Stimulated activated CD4-positive, alpha-beta T cell treated with anti-CD3 and anti-CD28 coated beads, Interleukin-1b, Interleukin-23, amount 100 ng/mL, for 1 hour (primary cell): ENCODE results near the gene ANAPC13.

Source experiments
- DNase-seq, 2 donors: peaks; one replicate each; pipeline ENCODE4 v3.0.0-alpha.2; 2020; ENCODE audit warnings: low read depth in 2 of 2

The ANAPC13 gene

DNA sequence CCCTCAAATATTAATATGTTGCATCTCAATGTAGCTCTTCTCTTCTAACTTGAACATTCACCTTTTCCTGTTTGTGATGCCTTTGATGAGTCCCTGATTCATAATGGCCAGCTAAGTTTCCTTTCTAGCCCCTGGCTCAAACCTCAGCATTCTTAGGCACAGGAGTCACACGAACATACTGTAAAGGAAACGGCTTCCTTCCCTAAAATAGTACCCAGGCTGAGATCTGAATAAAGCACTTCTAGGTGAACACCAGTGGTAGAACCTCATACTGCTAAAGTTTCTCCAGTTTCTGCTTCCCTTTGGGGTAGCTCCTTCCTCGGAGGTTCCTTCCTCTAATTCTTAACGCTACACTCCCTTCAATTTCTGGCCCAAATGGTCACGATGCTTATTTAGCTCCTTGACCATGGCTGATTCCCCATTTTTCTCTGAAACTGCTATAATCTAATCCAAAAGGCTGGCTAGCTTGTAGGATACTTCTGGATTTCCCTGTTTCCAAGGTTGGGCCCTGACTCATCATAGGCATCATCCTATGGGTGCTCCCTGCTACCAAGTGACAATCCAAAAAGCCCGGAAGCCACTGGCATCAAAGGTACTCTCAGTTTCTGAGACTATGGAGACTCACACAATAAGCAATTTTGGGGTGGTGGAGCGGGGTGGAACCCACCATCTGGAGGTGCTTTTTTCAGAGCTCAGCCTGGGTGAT is 2.4 kb downstream of the ANAPC13 start:
- DNase-seq, result no peak

DNA sequence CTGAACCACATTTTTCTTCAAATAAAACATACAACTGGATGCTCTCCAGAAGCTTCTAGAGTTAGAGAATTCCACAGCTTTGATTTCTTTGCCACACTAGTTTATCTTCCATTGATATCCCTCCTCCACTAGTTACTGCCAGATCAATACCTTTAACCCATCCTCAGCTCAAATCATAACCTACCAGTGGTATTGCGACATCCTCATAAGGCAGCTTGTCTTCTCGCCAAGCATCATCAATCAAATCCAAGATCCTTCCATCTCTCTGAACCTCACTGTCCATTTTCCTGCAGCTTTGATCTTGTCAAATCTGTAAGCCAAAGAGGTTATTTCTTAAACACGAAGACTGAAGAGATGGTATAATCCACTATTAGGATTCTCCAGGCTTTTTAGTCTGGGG is 3.2 kb downstream of the ANAPC13 start:
- no peak for DNase-seq

DNA sequence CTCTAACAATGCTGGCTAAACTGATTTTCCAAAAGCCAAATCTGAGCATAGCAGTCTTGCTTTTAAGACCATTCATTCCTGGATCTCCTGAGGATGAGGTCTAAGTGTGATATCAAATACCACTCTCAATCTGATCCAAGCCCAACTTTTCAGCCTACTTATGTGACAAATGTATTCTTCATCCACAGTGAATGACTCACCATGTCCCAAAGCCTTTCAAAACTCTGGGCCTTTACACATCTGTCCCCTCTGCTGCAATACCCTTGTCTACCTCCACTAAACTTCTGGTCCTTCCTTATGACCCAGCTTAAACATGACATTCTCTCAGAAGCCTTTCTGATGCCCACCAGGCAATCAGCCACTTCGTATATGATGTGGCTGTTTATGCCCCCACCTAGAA is 4.6 kb downstream of the ANAPC13 start:
- DNase-seq, result no peak

DNA sequence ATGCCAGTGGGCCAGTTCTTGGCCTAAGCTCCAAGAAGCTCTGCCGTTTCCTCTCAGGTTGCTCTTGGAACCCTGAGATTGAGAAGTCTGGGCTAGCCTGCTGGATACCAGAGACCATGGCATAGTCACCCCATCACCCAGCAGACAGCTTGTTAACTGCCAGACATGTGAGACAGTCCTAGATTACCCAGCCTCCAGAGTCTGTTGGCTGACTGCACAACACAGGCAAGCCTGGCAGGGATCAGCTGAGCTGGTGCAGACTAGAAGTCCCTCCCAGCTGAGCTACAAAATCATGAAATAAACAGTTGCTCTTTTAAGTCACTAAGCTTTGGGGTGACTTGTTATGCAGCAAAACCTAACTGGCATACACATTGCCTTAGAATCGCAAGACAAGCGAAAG is 5.2 kb downstream of the ANAPC13 start:
- no peak for DNase-seq

DNA sequence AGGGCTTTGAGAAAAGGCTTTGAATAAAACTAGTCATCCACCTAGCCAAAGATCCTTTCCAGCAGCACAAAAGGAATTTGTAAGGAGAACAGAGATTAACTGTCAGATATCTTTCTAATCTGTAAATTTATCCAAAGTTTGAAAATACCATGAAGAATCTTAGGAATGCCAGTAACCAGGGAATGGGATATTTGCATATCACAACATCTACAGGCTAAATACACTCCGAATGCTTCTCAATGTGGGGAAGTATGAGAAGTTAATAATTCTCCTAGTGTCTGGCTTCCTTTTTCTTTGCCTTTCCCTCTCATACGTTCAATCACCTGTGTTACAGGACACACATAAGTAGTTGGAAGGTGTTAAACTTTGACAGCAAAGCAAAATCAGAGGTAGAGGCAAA is 7.8 kb downstream of the ANAPC13 start:
- DNase-seq, result no peak

DNA sequence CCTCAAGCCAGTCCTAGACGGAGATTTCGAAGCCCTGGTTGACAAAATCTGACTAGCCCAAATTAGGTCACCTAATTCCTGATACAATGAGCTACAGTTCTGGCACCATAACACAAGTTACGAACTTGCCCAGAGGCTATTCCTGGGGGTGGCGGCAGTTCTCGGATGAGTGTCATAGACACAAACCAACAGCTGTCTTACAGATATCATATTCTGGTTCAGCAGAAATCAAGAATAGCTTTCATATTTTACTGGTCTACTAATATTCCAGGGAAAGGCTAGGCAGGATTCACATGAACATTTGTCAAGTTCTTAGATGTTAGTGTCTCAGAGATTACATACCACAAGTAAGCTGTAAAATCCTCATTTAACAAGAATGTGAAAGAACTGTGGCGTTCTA is 8.8 kb downstream of the ANAPC13 start:
- DNase-seq, result no peak

DNA sequence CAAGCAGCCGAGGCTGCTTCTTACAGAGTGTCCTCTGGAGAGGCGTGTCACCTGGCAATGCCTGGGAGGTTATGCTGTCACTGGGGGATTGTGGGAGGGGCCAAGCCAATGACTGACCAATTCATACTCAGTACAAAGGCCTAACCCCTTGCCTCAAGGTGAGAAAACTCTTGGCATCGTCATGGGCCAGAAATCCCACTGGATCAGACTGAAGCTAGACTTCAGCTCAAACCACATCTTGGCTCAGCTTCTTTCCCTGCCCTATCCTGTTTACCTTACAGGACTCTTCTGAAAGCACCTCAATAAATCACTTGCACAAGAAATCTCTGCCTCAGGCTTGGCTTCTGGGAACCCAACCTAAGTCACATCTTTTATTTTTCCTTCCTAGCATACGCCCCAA is 9.5 kb downstream of the ANAPC13 start:
- DNase-seq, result no peak

DNA sequence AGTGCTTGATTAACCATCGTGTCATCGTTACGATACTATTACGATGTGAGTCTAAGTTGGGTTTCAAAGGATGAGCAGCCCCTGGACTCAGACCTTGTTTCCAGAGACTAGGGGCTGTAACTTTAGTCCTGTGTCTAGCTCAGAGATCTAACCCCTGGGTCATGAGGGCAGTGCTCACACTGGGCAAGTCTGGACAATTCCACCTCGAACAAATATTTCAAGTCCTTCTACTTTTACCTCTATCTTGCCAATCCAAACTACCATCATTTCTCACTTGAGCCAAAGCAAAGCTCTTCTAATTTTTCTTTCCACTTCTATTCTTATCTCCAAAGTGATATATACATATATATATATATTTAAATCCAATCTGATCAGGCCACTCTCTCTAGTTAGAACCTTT is 10.8 kb downstream of the ANAPC13 start:
- no peak for DNase-seq

DNA sequence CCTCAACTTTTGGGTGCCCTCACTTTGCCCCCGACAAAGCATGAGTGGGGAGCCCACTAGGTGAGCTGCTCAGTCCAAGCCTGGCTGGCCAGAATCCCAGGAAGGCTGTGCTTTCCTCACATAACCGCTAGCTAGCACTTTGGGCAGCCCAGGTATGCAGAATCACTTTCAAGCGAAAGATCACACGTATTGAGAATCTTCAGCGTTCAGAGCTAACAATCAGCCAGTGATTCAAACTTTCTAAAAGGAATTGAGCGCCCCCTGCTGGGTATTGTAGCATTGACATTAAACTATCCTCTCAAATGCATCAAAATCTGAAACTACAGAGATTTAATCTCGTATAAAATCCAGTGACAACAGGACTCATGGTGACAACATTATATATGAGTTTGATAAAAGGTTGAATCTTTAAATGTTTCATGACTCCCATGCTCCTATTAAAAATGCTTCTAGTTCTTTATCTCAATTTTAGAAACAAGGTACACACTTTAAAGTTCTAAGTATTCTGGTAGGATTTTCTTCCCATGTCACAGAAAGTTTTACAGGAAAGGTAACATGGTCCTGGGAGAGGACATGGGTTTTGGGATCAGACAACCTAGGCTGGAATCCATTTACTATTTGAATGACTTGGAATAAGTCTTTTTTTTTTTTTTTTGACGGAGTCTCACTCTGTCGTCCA is 11.8 kb downstream of the ANAPC13 start:
- peak; percentile 45 to 68 for DNase-seq

DNA sequence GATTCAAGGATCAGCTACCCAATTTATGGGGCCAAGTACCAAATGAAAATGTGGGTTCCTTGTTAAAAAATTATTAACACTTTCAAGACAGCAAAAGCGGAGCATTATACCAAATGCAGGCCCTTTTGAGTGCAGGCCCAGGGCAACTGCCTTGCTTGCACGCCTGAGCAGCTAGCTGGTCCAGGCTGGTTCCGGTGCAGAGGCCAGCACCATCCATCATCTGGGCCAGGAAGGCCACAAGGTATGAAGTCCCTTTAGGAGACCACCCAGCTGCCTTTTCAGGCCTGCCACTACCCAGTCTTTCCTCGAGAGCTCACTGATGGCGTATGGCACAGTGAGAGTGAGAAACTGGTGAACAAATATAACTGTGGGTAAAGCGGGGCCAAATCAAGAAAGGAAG is 13.0 kb downstream of the ANAPC13 start:
- DNase-seq, result no peak

DNA sequence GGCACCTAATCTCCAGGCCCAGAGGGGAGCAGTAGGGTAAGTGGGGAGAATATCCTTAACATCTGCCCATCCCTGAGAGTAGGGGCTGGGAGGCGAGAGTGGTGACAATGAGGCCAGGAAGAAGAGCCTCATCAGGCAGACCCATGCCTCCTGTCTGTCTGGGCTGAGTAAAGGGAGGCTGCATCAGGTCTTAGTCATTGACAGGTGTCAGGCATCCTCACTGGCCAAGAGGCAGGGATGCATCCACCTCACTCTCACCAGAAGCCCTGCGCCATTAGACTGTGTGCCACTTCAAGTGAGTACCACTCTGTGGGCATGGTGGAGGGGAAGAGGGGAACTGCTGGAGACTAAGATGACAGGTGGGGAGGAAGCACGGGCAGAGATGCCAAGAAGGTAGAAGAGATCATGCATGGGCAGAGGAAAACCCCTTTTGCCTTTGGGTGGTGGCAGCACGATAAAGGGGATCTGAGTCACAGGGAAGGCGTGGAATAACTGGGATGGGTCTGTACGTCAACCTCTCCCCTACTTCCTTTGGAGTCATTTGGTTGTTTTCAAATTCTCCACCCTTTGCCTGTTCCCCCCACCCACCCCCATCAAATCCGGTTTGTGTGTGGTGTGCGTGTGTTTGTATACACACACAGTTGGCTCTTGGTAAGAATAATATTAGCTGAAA is 14.1 kb downstream of the ANAPC13 start:
- DNase-seq, result no peak

DNA sequence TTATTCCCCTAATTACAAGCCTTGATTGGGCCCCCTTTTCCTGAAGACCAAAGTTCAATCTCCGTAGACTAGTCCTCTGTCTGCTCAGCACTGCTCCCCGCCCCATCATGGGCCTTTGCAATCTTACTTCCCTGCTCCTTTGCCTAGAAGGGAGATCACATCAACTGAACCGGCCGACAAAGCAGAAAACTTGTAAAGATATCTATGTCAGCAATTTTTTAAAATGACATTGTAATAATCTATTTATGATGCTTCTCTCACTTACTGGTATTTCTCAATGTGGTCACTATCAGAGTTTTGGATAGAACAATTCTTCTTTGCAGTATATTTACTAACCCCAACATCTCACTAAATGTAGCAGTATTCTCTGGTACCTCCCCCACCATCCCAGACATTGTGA is 17.3 kb downstream of the ANAPC13 start:
- no peak for DNase-seq

DNA sequence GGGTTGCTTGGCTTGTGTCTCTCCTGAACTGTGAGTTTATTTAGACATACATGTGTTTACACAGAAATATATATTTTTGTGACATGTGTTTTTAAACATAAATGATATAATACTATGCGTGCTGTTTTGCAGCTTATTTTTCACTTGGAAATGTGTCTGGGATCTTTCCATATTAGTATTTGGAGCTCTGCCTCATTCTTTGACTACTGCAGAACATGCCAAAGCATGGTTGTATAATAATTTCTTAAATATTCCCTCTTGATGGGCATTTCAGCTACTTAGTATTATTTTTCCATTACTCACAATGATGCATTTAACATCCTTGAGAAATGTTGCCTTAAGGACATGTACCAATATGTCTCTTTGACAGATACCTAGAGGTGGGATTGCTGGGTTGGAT is 19.5 kb downstream of the ANAPC13 start:
- no peak for DNase-seq

DNA sequence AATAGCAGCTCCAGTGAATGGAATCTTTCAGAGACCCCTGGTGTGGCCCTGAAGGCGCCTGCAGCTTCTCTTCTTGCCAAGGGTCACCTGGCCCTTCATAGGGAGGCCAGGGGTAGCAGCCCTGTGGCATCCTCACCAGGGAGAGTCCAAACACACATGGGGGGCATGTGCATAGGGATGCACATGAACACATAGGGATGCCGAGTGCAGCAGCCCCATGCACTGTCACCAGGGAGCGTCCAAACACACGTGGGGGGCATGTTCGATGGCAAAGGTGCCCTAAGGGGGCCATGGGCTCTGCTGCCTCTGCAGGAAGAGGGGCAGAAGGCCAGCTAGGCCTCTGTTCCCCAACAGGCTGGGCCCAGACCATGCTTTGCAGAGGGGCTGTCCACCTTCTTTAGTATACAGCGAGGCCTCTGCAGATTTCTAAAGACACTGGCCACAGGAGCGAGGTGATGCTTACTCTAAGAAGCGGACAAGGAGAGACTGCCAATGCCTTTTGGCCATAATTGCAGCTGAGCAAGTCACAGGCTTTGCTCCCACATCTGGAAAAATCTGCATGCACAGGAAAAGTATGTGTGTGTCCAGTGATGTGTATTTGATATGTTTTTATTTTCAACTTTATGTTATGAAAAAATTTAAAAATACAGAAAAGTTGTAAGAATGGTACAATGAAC is 21.0 kb downstream of the ANAPC13 start:
- DNase-seq, result no peak

DNA sequence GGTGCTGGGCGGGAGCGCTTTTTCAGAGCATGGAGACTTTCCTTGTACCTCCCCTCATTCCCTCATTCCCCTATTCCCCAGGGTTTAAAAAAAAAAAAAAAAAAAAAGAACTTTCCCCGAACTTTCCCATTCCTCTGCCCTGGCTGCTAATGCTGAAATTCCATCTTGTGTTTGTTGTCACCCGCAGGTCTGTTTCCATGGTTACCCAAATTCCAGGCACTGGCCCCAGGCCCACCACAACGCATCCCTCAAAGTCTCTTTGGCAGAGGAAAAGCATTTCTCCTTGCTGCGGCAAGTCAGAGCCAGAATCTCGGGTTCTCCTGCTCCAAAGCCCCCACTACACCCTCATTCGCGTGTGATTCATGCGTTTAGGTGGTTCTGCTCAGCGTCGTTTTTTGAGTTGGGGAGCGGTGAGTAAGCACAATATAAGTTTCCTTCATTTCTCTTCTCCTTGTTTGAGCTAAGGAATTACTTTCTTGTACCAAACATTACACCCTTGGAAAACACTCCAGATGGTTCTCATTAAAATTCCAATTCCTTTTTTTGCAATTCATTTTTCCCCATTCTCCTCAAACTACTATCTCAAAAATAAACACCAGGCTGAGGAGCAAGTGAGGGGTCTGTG is 21.6 kb downstream of the ANAPC13 start:
- DNase-seq, result no peak

DNA sequence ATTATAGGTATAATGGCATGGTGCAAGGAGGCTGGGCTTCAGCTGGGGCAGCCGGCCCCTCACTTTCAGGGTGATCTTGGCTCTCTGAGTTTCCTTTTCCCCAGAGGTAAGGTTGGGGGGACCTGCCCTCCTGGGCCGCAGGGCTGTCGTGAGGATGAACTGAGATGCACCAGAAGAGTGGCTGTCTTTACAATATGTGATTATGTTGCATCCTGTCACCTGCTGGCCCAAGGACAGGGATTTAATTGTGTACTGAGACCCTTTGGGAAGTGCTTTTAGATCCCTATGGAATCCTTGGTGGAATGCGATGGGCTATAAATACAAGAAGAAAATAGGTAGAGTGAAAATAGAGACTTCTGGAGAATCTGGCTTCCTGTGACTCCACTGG is 22.1 kb downstream of the ANAPC13 start:
- DNase-seq, result no peak

DNA sequence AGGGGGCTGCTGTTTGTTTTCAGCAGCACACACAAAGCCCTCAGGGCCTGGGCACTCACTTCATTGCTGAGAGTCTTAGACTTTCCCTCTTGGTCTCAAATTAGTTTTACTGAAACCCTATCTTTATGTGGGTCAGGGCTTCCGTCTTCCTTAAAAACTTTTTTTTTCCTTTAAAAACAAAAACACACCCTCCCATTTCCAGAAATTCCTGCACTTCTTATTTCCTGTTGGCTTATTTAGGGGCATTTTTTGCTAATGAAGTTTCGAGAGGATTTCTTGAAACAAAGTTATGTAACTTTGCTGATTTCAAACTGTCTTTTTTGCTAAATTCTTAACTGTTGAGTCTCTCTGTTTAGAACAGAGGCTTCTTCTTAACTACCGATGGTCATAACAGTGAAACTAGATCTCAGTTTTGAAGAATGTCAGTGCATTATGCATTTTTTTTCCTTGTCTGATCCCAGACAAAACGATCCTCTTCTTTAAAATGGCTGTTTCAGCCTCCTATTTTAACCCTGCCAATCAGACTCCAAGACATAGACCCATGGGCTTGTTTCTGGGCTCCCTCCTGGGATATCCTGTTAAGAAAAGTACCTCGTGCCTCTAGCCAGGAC is 23.3 kb downstream of the ANAPC13 start:
- DNase-seq, result no peak

DNA sequence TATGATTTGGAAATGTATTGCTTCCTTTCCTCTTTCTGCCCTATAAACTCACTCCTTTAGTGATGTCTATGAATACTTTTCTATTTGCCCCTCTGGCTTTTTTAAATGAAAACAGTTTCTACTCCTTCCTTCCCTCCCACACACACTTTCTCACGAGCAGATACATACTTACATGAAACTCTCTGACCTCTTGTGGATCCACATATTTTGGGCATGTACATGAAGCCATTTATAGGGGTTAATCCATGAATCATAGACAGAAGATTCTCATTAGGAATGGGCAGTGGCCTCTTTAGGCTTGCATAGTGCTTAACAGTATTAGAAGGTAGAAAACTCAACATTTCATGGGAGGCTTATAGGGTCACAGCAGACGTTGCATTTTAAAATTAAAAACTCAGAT is 24.8 kb downstream of the ANAPC13 start:
- DNase-seq, result no peak

DNA sequence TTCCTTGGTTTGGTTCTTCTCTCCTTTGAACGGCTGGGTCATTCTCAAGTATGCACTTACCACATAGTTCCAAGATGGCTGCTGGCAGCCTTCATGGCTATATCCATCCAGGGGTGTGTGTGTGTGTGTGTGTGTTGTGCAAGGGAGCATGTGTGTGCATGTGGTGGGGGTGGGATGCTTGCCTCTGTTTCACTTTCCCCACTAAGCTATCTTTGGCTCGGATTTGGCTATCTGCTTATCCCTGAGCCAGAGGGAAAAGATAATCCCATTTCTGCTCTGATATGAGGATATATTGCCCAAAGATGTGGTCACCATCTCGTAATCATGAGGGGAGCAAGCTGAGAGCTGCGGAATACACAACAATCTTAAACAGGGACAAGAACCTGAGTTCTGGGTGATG is 26.2 kb downstream of the ANAPC13 start:
- no peak for DNase-seq

DNA sequence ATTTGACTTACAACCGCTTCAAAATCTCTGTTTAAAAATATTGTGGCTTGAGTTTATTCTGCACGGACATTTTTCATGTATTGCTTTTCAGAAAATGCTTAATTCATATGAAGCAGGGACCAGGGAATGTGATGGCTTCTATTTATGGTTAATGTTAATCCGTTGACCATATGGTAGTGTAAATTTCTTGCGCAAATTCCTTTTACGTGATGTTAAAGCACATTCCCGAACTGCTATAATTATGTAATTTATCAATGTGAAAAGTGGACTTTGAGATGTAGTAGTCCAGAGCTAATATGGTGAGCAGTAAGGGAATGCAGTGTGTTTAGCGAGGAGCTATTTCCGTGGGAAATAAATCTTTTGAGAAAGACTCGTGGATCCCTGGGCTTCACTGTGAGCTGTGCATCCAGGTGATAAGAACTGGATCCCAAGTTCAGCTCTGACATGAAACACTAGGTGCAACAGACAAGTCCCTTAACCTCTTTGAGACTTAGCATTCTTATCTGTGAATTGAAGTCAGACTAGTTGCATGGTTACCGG is 27.3 kb downstream of the ANAPC13 start:
- no peak for DNase-seq

DNA sequence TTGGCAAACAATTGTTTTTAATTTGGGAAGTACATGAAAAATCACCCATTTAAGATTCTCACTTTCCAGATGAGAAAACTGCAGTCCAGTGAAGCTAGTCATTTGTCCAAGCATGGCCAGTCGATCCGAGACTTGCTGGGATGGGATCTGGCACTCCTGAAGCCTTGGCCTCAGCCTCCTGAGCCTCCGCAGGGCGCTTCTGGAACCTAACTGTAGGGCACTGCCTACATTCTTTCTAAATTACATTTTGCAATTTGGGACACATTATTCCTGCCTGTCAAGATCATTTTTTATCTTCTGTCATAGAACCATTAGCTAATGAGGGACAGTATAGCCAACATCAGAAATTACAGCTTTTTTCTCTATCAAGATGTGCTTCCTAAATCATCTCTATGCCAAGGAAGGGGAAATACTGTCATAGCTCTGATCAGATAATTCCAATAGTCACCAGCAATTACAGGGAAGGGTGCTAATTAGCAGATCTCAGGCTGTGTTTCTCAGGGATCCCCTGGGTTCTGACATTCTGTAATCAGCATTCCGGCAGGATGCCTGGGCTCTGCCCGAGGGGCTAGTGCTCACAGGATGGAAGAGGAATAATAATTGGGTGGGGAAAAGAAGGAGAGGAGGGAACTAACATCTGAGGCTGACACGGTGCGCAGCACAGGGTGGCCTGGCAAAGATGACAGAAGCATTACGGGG is 28.3 kb downstream of the ANAPC13 start:
- DNase-seq, result no peak
